ENCODE data around the gene ATG10.

ATG10 gene

DNA sequence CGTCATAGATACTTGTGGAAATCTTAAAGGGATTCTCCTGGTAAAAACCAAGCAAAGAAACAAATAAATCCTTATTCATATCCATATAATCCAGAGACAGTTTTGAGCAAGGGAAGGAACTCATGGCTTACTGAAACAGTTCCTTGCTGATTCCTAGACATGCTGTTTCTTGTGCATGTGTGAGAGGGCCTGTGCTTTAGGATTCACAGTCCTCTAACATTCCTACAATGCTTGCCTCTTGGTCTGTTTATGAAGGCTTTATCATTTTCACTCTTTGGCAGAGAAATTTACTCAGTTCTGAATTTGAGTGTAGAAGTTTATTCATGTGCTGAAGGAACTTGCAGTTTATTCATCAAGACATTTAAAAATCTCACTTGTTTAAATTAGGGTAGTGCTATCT is 183.0 kb downstream of the ATG10 start:
- TF ChIP-seq, protein P1, sequence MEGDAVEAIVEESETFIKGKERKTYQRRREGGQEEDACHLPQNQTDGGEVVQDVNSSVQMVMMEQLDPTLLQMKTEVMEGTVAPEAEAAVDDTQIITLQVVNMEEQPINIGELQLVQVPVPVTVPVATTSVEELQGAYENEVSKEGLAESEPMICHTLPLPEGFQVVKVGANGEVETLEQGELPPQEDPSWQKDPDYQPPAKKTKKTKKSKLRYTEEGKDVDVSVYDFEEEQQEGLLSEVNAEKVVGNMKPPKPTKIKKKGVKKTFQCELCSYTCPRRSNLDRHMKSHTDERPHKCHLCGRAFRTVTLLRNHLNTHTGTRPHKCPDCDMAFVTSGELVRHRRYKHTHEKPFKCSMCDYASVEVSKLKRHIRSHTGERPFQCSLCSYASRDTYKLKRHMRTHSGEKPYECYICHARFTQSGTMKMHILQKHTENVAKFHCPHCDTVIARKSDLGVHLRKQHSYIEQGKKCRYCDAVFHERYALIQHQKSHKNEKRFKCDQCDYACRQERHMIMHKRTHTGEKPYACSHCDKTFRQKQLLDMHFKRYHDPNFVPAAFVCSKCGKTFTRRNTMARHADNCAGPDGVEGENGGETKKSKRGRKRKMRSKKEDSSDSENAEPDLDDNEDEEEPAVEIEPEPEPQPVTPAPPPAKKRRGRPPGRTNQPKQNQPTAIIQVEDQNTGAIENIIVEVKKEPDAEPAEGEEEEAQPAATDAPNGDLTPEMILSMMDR (IDR thresholded peaks at IDR 0.05; ENCODE audit: low read depth, low read length): no peak
- TF ChIP-seq POLR2A (IDR thresholded peaks at IDR 0.05; ENCODE audit: extremely low read depth, insufficient read length) (no peak), MYC (IDR thresholded peaks at IDR 0.05; ENCODE audit: low read depth, low read length) (no peak)
- TF ChIP-seq, protein P2, sequence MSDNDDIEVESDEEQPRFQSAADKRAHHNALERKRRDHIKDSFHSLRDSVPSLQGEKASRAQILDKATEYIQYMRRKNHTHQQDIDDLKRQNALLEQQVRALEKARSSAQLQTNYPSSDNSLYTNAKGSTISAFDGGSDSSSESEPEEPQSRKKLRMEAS (IDR thresholded peaks at IDR 0.05; ENCODE audit: low read depth, low read length): no peak
- H3K4me3 ChIP-seq (ENCODE audit: low read depth, low read length): no peak overlapping the region
- DNase-seq (ENCODE audit: low read depth): no peak

DNA sequence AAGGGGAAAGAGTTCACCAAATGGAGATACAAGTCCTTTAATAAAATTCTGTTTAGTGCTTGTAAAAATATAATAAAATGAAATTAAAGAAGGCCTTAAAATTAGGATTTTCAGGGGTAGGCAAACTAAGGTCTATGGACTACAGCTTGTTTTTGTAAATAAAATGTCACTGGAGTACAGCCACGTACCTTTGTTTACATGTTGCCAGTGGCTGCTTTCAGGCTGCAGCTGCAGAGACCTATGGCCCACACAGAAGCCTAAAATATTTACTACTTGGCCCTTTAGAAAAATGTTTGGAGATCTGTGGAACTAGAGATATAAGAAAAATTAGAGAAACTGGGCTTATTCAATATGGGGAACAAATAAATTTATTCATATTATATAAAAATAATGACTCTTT is 183.5 kb downstream of the ATG10 start:
- H3K4me3 ChIP-seq (ENCODE audit: low read depth, low read length): no peak overlapping the region
- DNase-seq (ENCODE audit: low read depth): no peak
- TF ChIP-seq, protein P1 (IDR thresholded peaks at IDR 0.05; ENCODE audit: low read depth, low read length): no peak
- TF ChIP-seq POLR2A (IDR thresholded peaks at IDR 0.05; ENCODE audit: extremely low read depth, insufficient read length): no peak
- TF ChIP-seq, protein P2 (IDR thresholded peaks at IDR 0.05; ENCODE audit: low read depth, low read length): no peak
- no peak for TF ChIP-seq MYC (IDR thresholded peaks at IDR 0.05; ENCODE audit: low read depth, low read length)

DNA sequence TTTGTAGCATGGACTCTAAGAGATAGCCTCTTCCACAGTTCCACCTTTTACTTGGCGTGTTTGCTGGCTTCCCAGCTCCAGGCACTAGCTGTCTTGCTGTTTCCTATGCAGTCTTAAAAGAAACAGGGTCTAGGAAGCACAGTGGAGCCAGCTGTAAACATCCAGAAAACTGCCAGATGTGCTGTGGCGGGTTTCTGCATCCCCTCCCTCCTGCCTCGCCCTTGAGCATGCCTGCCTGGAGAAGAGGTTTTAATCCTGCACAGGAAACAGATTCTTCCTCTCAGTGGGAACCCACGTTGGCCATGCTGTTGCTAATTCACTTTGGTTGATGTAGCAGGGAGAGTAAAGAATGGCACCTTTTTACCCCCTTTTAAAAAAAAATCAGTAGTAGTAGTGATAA is 185.1 kb downstream of the ATG10 start:
- TF ChIP-seq, protein P2 (IDR thresholded peaks at IDR 0.05; ENCODE audit: low read depth, low read length): no peak
- TF ChIP-seq MYC (IDR thresholded peaks at IDR 0.05; ENCODE audit: low read depth, low read length): no peak
- TF ChIP-seq, protein P1 (IDR thresholded peaks at IDR 0.05; ENCODE audit: low read depth, low read length): no peak
- TF ChIP-seq POLR2A (IDR thresholded peaks at IDR 0.05; ENCODE audit: extremely low read depth, insufficient read length): no peak
- no peak overlapping the region for H3K4me3 ChIP-seq (ENCODE audit: low read depth, low read length)
- DNase-seq (ENCODE audit: low read depth): no peak

DNA sequence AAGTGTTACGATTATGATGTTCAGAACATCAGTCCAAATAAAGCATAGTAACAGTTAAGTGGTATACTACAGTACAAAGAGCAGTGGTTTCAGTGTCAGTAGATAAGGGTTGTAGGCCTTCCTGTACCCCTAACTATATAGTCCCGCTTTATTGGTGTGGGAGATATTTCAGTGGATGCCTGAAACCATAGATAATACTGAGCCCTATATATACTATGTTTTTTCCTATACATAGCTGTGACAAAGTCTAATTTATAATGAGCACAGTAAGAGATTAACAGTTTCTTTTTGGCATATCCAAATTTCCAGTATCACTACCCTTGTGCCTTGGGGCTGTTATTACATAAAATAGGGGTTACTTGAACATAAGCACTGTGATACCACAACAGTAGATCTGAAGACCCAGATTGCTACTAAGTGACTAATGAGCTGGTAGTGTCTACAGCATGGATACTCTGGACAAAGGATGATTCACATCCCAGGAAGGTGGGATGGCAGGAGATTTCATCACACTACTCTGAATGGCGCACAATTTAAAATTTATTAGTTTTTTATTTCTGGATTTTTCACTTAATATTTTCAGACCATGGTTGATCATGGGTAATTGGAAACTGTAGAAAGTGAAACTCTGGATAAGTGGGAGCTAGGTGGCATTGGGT is 187.1 kb downstream of the ATG10 start:
- DNase-seq (ENCODE audit: low read depth): no peak
- no peak for TF ChIP-seq POLR2A (IDR thresholded peaks at IDR 0.05; ENCODE audit: extremely low read depth, insufficient read length)
- TF ChIP-seq, protein P1 (IDR thresholded peaks at IDR 0.05; ENCODE audit: low read depth, low read length): no peak
- TF ChIP-seq, protein P2 (IDR thresholded peaks at IDR 0.05; ENCODE audit: low read depth, low read length): no peak
- TF ChIP-seq MYC (IDR thresholded peaks at IDR 0.05; ENCODE audit: low read depth, low read length): no peak

DNA sequence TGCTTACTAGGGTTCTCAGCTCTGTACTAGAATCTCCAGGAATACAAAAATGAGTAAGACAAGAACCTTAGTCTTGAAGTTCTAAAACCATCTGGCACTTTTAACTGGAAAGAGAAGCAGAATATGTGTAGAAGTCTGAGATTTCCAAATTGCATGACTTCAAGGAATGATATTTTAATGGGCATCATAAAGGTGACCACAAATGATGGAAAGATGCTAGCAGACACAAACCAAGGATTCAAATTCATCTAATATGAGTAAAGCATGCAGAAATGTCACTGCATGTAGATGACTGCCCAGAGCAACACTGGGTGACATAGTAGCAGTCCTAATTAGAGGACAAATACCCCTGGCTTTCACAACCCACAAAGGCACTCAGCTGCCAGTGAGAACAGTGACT is 189.1 kb downstream of the ATG10 start:
- TF ChIP-seq, protein P2 (IDR thresholded peaks at IDR 0.05; ENCODE audit: low read depth, low read length): no peak
- TF ChIP-seq MYC (IDR thresholded peaks at IDR 0.05; ENCODE audit: low read depth, low read length) (no peak), POLR2A (IDR thresholded peaks at IDR 0.05; ENCODE audit: extremely low read depth, insufficient read length) (no peak)
- TF ChIP-seq, protein P1 (IDR thresholded peaks at IDR 0.05; ENCODE audit: low read depth, low read length): no peak
- DNase-seq (ENCODE audit: low read depth): no peak
- H3K4me3 ChIP-seq (ENCODE audit: low read depth, low read length): no peak overlapping the region

More for the DNA sequence above, 187.1 kb downstream of the ATG10 start:
- H3K4me3 ChIP-seq (ENCODE audit: low read depth, low read length): no peak overlapping the region
